Measurements from ENCODE around the gene HOXA2.
A peak's percentile ranks its signal among the peaks of the same experiment; 100 is the strongest.

HOXA2 gene

DNA sequence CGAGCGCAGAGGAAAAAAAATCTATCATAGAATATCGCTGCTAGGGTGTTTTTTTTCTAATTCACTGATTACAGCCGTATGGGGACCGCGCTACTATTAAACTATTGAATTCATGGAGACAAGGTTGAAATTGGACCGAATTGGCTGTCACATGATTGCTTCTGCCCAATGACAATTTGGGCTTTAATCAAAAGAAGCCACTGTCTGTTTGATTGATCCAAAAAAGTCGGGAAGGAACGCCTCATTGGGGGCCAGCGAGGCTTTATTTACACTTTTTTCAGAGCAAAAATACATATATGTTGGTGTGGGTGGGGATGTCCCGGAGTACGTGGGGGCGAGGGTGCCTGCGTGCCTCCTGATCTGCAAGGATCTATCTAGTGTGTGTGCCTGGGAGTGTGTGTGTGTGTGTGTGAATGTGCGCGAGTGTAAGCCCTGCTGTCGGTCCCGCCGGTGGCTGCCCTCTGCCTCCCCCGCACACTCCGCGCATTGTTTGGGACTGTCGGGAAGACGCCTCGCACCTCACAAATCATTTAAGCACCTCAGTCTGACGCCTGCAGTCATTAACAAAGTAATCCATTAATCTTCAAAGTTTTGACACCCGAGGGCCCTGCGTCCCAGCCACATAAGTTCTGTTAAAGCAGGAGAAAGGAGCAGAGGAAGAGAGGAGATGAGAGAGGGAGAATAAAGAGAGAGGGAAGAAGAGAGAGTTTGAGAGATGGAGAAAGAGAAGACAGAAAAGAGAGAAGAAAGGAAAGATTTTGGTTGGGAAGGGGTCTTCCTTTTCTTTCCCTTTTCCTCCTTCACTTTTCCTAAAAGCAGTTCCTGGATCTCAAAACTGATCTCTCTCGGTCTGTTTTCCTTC is at the start of gene HOXA2:
Gene HOXA2, minus strand, starts transcription at position 103 of the 862 bp plus-strand sequence. CDS start 183 bp downstream, outside the sequence.
- DNase-seq (ENCODE audit: low read depth in 1 of 2, low spot score in 1 of 2): no peak

GRCh38 chr7:27151341-27151930 is 49.0 kb upstream of the HOXA2 start:
- no peak for DNase-seq (ENCODE audit: low read depth in 1 of 2, low spot score in 1 of 2)

DNA sequence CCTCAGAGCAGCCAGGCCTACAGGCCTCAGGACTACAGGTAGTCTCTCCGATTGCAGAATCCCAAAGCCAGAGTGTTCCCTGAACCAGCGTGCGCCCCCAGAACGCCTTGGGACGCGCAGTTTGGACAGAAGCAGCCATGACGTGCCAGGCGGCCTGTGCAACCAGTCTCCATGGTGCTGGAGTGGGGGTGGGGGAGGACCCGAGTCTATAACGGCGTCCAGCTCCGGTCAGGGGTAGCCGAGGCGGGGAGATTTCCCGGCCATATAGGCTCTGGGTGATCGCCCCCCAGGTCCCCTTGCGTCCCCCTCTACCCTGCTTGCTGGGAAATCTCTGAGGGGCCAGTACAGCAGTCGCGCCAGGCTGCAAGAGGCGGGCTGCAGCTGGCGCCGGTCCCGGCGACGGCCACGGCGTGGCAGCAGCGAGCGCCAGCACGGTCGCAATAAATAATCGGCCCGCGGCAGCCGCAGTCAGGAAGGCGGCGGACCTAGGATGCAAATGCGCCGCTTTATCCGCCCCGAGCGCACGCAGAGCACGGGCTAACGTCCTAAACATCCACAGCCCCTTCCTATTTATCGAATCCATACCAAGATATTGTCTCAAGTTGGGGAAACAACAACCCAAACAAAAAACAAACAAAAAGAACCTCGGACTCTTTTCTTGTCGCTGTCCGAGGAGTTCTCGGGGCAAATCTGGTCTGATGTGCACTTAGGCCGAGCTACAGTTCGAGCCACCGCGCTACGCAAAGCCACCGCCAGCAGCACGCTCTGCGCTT is 48.3 kb upstream of the HOXA2 start:
- peak; percentile 39 to 60 for DNase-seq (ENCODE audit: low read depth in 1 of 2, low spot score in 1 of 2)

- no peak for DNase-seq (ENCODE audit: low read depth in 1 of 2, low spot score in 1 of 2)
Observed at GRCh38 chr7:27149842-27150567, 47.5 kb upstream of the HOXA2 start.

DNA sequence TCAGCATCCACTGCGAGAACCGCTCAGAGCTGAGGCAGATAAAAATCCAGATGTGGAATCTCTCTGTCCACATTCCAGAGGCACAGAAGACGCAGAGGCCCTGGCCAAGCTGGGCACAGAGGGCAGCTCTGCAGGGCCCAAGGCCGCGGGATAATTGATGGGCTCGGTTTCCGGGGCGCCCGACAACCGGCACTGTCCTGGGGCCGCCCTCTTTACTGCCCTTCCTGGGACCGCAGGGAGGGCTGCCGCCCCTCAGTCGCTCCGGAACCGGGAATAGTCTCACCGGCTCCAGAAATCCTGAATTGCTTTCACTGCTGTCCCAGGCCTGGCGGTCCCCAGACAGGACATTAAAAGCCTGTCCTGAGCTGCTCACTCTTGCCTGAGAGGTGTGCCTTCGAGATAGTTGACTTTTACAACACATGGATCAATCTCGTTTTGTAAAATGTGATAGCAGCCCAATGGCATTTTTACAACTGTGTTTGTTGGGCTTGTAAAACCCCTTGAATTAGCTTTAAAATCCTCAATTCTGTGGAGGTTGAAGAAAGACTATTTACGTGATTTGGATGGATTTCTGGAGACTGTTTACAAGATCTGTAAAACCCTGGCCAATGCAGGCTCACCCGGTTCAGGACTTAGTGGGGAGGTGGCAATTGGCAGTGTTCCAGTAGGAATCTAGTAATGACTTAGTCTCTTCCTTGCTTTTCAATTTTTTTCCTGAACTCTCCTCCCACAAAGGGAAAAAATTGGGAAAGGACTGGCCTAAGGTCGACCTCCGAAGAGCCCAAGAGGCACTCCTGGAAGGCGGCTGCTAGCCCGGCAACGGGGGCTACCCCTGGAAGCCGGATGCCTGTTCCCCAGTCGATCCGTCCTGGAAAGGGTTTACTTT is 46.5 kb upstream of the HOXA2 start:
- no peak for DNase-seq (ENCODE audit: low read depth in 1 of 2, low spot score in 1 of 2)

DNA sequence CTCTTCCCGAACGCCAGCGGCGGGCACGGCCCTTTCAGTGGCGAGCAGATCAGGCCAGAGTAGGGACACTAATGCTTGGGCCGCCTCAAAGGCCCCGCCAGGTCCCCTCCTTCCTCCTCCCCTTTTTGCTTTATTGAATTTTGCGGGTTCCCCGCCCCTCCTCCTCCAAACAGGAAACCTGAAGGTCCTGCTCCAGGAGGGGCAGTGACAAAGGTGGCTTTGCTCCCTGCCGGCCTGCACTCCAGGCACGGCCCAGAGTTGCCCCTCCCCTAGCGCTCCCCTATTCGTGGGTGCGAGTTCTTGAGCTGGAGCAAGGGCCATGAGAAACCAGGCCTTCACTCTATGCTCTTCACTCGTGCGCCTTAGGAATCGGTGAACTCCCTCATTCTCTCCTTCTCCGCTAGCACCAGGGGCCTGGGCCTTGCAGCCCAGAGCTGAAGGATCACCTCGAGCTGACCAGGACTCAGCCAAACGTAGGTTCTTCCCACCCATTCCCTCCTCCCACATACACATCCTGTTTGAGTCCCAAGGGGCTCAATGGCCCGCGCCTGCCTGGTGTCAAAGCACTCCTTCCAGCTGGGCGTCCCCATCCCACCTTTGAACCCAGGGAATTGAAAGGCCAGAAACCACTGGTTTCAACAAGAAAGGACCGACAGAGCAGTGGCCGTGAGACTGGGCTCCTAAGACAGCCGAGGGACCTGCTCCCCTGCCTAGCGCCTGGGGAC is 45.7 kb upstream of the HOXA2 start:
- no peak for DNase-seq (ENCODE audit: low read depth in 1 of 2, low spot score in 1 of 2)

DNA sequence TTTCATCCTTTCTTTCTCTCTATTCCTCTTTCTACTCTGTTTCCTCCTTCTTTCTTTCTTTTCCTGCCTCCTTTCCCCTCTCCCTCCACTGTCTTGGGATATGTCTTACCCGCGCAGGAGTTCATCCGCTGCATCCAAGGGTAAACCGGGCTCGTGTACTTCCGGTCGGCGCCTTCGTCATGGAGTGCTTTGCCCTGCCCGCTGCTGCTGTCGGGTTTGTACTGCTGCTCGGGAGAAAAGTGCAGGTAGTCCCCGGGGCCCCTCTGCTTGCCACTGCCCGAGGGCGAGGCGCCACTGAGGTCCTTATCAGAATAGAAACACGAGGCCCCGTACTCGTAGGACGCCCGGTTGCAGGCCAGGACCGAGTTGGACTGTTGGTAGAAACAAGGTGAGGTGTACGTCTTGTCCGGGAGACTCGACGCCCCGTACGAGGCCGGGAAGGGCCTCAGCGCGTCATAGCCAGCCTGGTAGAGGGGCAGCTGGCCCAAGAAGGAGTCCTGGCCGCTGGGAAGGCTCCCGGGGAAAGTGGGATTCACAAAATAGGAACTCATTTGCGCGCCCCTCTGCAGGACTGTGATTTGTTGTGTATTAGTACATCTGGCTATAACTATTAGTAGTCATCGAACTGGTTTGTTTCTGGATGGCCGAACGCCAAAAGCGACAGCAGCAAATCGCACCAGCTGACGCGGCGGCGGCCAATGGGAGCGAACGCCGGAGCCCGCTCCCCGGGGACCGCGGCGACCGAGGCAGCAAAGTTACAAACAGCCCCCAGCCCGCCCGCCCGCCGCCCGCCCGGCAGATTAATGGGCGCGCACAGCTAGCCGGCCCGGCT is 44.9 kb upstream of the HOXA2 start, which contains the start of gene HOXA6:
Gene HOXA6, minus strand, starts transcription at position 576 of the 832 bp plus-strand sequence. Its CDS starts 25 bp downstream, at position 551.
- no peak for DNase-seq (ENCODE audit: low read depth in 1 of 2, low spot score in 1 of 2)

- DNase-seq (ENCODE audit: low read depth in 1 of 2, low spot score in 1 of 2): no peak
Observed at GRCh38 chr7:27146491-27147198, 44.2 kb upstream of the HOXA2 start.

DNA sequence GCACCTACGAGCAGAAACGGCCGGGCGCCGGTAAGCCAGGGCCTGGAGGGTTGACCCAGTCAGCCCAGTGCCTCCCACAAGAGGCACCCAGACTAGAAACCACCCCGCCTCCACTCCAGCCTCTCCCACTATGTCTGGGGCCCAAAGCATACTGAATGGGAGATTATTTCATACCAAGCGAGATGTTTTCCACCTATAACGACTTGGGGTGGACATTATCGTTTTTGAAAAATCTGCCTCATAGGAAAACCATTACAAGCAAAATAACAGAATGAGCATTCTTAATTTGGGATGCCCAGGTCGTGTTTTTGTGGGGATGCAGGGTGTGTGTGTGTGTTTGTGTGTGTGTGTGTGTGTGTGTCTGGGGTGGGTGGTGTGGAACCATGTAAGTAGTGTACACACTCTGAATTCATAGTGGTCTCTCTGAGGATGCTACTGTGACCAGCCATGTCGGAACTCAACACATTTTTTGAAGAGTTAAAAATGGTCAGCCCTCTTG is 43.5 kb upstream of the HOXA2 start:
- no peak for DNase-seq (ENCODE audit: low read depth in 1 of 2, low spot score in 1 of 2)

DNA sequence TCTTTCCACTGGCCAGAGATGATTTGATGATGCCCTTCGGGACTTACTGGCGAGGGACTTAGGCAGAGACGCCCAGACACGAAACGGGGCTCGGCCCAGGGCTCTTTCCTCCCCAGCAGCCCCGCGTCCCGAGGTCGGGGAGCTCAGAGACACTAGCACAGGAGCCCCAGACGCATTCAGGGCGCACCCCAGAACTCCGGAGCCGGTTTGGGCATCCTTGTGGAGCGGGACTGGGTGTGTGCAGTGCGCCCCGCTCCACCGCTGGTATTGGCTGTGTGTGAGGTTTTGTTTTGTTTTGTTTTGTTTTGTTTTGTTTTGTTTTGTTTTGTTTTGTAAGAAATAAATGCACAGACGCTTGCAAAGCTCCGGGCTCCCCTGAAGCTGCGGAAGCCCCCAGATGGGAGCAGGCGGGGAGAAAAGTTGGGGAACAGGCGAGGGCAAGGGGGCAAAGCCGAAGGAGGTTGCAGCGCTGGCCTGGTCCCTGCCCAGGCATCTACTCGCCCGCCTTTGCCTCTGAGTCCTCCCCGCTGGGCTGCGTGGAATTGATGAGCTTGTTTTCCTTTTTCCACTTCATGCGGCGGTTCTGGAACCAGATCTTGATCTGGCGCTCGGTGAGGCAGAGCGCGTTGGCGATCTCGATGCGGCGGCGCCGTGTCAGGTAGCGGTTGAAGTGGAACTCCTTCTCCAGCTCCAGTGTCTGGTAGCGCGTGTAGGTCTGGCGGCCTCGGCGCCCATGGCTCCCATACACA is 42.9 kb upstream of the HOXA2 start:
- no peak for DNase-seq (ENCODE audit: low read depth in 1 of 2, low spot score in 1 of 2)

DNA sequence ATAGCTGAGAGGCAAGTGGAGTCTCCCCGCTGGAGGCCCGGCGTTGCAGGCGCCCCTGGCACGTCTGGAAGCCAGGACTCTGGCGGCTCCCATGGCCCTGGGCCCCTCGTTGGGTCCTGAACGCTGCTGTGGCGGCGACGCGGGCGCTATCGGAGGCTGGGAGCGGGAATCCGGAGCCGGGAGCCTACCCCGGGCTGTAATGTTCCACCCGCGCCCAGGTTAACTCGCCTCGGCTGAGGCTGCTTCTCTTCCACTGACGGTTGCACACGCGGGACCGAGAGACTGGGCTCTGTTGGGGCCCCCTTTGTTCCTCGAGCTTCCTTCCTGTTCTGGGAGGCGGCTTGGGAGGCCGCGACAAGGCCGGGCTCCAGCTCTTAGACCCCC is 42.3 kb upstream of the HOXA2 start:
- no peak for DNase-seq (ENCODE audit: low read depth in 1 of 2, low spot score in 1 of 2)

DNA sequence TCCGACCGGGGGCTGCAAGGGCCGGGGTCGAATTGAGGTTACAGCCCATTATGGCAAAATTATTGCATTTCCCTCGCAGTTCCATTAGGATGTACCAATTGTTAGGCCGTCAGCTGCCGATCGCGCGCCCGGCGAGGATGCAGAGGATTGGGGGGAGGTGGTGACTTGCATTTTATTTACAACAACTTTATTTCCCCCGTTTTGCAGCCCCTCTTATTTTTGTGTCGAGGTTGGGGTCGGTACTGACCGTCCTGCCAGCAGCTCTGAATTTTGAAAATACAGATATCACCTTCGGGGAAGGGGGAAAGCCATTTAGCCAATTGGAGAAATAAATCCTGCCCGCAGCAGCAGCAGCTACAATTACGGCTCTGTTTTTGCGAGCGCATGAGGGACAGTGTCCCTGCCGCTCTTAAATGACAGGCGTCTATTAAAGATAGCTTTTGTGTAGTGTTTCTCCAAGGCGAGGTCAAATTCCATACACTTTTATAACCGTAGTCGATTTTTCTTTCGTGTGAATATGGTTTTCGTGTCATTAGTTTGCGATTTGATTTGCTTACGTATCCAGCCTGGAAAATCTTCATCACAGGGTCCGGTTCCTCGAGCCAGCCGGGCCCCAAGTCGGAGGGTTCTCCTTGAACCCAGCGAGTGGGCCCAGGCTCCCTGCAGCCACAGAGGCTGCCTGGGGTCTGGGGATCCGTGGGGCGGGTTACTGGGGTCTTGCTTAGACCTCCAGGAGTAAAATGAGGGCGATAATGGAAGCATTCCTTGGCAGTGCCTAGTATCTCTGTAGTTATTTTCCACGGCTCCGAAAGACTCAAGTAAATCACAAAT is 41.7 kb upstream of the HOXA2 start:
- DNase-seq (ENCODE audit: low read depth in 1 of 2, low spot score in 1 of 2): no peak

GRCh38 chr7:27143023-27143949 is 40.8 kb upstream of the HOXA2 start, which contains the start of gene HOXA5:
HOXA5 (minus strand) TSS chr7:27143681; CDS start chr7:27143607, 74 bp downstream.
- no peak for DNase-seq (ENCODE audit: low read depth in 1 of 2, low spot score in 1 of 2)

DNA sequence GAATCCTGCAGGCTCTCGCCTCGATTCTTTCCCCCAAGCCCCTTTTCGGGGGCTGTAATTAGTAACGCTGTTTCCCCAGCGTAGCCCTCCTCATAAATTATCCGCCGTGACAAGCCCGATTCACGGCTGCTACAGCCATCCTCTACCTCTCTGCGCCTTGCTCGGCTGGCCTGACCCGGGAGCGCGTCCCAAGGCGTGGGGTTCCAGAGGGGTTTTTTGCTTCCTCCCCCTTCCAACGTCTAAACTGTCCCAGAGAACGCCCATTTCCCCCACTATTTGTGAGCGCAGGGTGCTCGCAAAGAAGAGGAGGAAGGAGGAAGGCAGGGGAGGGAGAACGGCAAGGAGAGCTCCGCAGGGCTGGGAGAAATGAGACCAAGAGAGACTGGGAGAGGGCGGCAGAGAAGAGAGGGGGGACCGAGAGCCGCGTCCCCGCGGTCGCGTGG is 40.1 kb upstream of the HOXA2 start:
- DNase-seq (ENCODE audit: low read depth in 1 of 2, low spot score in 1 of 2): no peak

All from stimulated activated CD4-positive, alpha-beta T cell treated with anti-CD3 and anti-CD28 coated beads, Interleukin-15, amount 100 ng/mL, for 1 hour (primary cell).